PC-9 (cell line): Measurements from ENCODE around the gene FILIP1L. TPM values are rescaled to one million over a fixed set of nuclear protein-coding genes. Genes with fewer than 3 reads are reported as not detected.

Experiments
- BruUV-seq: library from RNA; stranded (reverse); fragments of 400-500 nt; replicated peaks from 2 replicates; lab custom pipeline; 2021; lab: Mats Ljungman, UMichigan
- CTCF ChIA-PET: fragments of 300-600 bp; sonication (Branson Sonifier 250); formaldehyde crosslinking; loops from one replicate; lab custom pipeline; 2022; ENCODE audit warnings: antibody characterized with exemption; lab: Charles Lee
- POLR2A ChIA-PET: fragments of 300-600 bp; sonication (Branson Sonifier 250); formaldehyde crosslinking; loops from one replicate; lab custom pipeline; 2022; ENCODE audit warnings: antibody characterized with exemption; ENCODE audit not compliant: unreplicated experiment; lab: Charles Lee
- DNase-seq, 2 experiments: peaks; one replicate each; pipeline versions ENCODE4 v3.0.0 to v3.0.0-alpha.2; 2015 to 2022; ENCODE audit warnings: mixed read lengths in 1 of 2
- H2AFZ ChIP-seq: fragments of 200-600 bp; sonication (generic); 2 replicates; pipeline ENCODE4 v1.8.1; 2017; ENCODE audit warnings: antibody characterized with exemption
- H3F3A ChIP-seq: fragments of 200-600 bp; sonication (generic); 2 replicates; pipeline ENCODE4 v1.8.1; 2017; ENCODE audit warnings: antibody characterized with exemption, mild to moderate bottlenecking, low read depth; ENCODE audit not compliant: insufficient read depth
- H3K27ac ChIP-seq: fragments of 200-600 bp; sonication (generic); 2 replicates; pipeline ENCODE4 v1.6.1; 2016; ENCODE audit warnings: mixed run types
- H3K27me3 ChIP-seq: fragments of 200-600 bp; sonication (generic); 2 replicates; pipeline ENCODE4 v1.6.1; 2016; ENCODE audit warnings: low read depth, mixed run types; ENCODE audit not compliant: insufficient read depth
- H3K36me3 ChIP-seq: fragments of 200-600 bp; sonication (generic); 2 replicates; pipeline ENCODE4 v1.6.1; 2016; ENCODE audit warnings: low read depth, mixed run types
- H3K4me1 ChIP-seq: fragments of 200-600 bp; sonication (generic); replicated peaks from 2 replicates; pipeline ENCODE4 v1.6.1; 2016; ENCODE audit warnings: mixed run types; ENCODE audit not compliant: insufficient read depth
- H3K4me2 ChIP-seq: fragments of 200-600 bp; sonication (generic); 2 replicates; pipeline ENCODE4 v1.6.1; 2017; ENCODE audit warnings: mixed run types
- H3K4me3 ChIP-seq: fragments of 200-600 bp; sonication (generic); 2 replicates; pipeline ENCODE4 v1.6.1; 2016; ENCODE audit warnings: mixed run types
- H3K79me2 ChIP-seq: fragments of 200-600 bp; sonication (generic); 2 replicates; pipeline ENCODE4 v1.6.1; 2017; ENCODE audit warnings: low read depth, mixed run types
- H3K9me2 ChIP-seq: fragments of 200-600 bp; sonication (generic); 2 replicates; pipeline ENCODE4 v1.8.1; 2017; ENCODE audit warnings: mild to moderate bottlenecking; ENCODE audit not compliant: insufficient read depth
- H3K9me3 ChIP-seq: fragments of 200-600 bp; sonication (generic); 2 replicates; pipeline ENCODE4 v1.8.1; 2016; ENCODE audit warnings: low read depth; ENCODE audit not compliant: insufficient read depth
- H4K20me1 ChIP-seq: fragments of 200-600 bp; sonication (generic); 2 replicates; pipeline ENCODE4 v1.8.1; 2017; ENCODE audit not compliant: insufficient read depth
- CTCF ChIP-seq: fragments of 200-600 bp; sonication (generic); conservative IDR thresholded peaks from 2 replicates; pipeline ENCODE4 v1.6.1; 2017; ENCODE audit warnings: mixed run types, antibody characterized with exemption, mild to moderate bottlenecking, moderate library complexity
- EZH2 ChIP-seq: fragments of 200-600 bp; sonication (generic); IDR thresholded peaks from 2 replicates; pipeline ENCODE4 v1.8.0; 2017; ENCODE audit warnings: antibody characterized with exemption, low read depth
- intact Hi-C: fragments of 100-400 bp; cut with micrococcal nuclease; formaldehyde crosslinking; loops from one replicate; pipeline ENCODE4 v1.10.0; 2022; ENCODE audit not compliant: unreplicated experiment
- total RNA-seq: library from RNA; stranded (reverse); gene quantifications from 2 replicates; pipeline ENCODE4 v1.2.3, GENCODE V29; 2021

Gene FILIP1L
- total RNA-seq, 1 experiment from 2014 or later: 16.8 TPM

DNA sequence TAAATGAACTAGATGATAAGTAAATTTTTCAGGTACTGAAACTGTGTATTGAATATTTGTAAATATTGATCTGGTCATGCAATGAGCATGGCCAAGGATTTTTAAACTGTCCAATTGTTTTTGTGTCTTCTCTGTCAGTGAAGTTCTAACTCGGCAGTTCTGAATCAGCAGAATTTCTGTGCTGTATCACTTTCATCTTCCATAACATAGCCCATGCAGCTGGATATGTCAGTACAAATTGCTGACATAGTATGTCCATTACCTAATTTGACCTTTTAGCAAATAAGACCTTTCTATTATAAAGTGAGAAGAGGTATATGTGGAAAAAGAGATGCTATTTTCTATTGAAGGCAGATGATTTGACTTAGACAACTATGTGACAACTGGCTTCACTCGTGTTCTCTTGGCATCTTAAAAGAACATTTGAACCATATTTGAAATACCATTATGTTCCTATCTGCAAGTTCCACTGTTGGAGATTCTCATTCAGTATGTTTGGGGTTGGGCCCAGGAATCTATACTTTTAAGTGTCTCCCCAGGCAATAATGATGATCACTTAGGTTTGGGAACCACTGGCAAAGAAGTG, 206.2 kb downstream of the FILIP1L start:
- peaks cover 69% of the 10 kb centered on the region for H3K4me1 ChIP-seq
- peak overlapping the region; percentile 91 for H3K27ac ChIP-seq
- H3K4me2 ChIP-seq: peak overlapping the region; percentile 69
- H4K20me1 ChIP-seq: no peaks in the 10 kb centered on the region
- no peak overlapping the region for H3K4me3 ChIP-seq
- H3K9me2 ChIP-seq: no peaks in the 10 kb centered on the region
- POLR2A ChIA-PET: interaction anchor here (0.7 kb wide), 1 partner anchor 77 kb away, joined by 3 read pairs; no protein-coding TSS in a partner anchor
- CTCF ChIA-PET: no interaction called here
- no TSS peak for BruUV-seq
- TF ChIP-seq EZH2 (no peak), CTCF (no peak)
- no peaks in the 10 kb centered on the region for H3K9me3 ChIP-seq
- no peaks in the 10 kb centered on the region for H3K27me3 ChIP-seq
- H3K36me3 ChIP-seq: no peaks in the 10 kb centered on the region
- intact Hi-C loops: no loop called here
- H3F3A ChIP-seq: peaks cover 54% of the 10 kb centered on the region
- no peak for DNase-seq
- H3K79me2 ChIP-seq: peaks cover 73% of the 10 kb centered on the region
- H2AFZ ChIP-seq: no peak overlapping the region

GRCh38 chr3:99903869-99904268, 210.4 kb downstream of the FILIP1L start:
- Histone ChIP-seq H2AFZ (no peak overlapping the region), H3K27me3 (no peaks in the 10 kb centered on the region), H3F3A (peaks cover 53% of the 10 kb centered on the region), H3K4me3 (no peak overlapping the region; the same call in 1 of the 2 replicates), H3K4me2 (peak overlapping the region; percentile 37), H3K27ac (peak overlapping the region; percentile 17), H3K4me1 (peaks cover 68% of the 10 kb centered on the region), H3K9me3 (no peaks in the 10 kb centered on the region), H4K20me1 (no peaks in the 10 kb centered on the region), H3K9me2 (no peaks in the 10 kb centered on the region), H3K36me3 (no peaks in the 10 kb centered on the region), H3K79me2 (peaks cover 72% of the 10 kb centered on the region)
- no TSS peak for BruUV-seq
- ChIA-PET POLR2A (interaction anchor here (0.7 kb wide), 1 partner anchor 357 kb away, joined by 5 read pairs; the partner anchor contains the start of gene TBC1D23), CTCF (no interaction called here)
- no peak for TF ChIP-seq CTCF
- TF ChIP-seq EZH2: no peak
- peak in 1 of 2 experiments; percentile 68 for DNase-seq
- intact Hi-C loops: loop anchor here (2.0 to 5.0 kb wide), 2 partner anchors 29 to 193 kb away; no protein-coding TSS in a partner anchor

- H3K27ac ChIP-seq: peak overlapping the region; percentile 93
- peak overlapping the region; percentile 69 for H3K4me2 ChIP-seq
- peaks cover 39% of the 10 kb centered on the region for H3F3A ChIP-seq
- H3K9me2 ChIP-seq: no peaks in the 10 kb centered on the region
- H3K4me1 ChIP-seq: peaks cover 53% of the 10 kb centered on the region
- peak in 1 of 2 experiments; percentile 86 for DNase-seq
- no peak for TF ChIP-seq EZH2
- no peak for TF ChIP-seq CTCF
- no peaks in the 10 kb centered on the region for H3K36me3 ChIP-seq
- peak overlapping the region; percentile 30; the same call in 1 of the 2 replicates for H3K4me3 ChIP-seq
- ChIA-PET CTCF (interaction anchor here (0.9 to 1.4 kb wide), 2 partner anchors 59 to 101 kb away, joined by 3 to 4 read pairs; no protein-coding TSS in a partner anchor), POLR2A (interaction anchor here (0.7 kb wide), 3 partner anchors 139 to 1435 kb away, joined by 3 to 4 read pairs (median 3); no protein-coding TSS in a partner anchor)
- BruUV-seq: no TSS peak
- no peaks in the 10 kb centered on the region for H3K27me3 ChIP-seq
- H3K79me2 ChIP-seq: peaks cover 67% of the 10 kb centered on the region
- no peaks in the 10 kb centered on the region for H3K9me3 ChIP-seq
- intact Hi-C loops: loop anchor here (2.0 to 5.0 kb wide), 2 partner anchors 27 to 195 kb away; no protein-coding TSS in a partner anchor
- H4K20me1 ChIP-seq: no peaks in the 10 kb centered on the region
- H2AFZ ChIP-seq: no peak overlapping the region
Observed at GRCh38 chr3:99902091-99902490, 212.2 kb downstream of the FILIP1L start.
